Spleen (tissue), 11 donors: ENCODE results near the gene PLOD1. TPM values are rescaled to one million over a fixed set of nuclear protein-coding genes. Genes with fewer than 3 reads are reported as not detected.
"Not testable (repeated sequence)": the region's sequence is repeated elsewhere in the genome, so short reads cannot be mapped to it uniquely, and the experiment has no call there.

Experiments
- DNase-seq: peaks from one replicate; pipeline ENCODE4 v3.0.0-alpha.2; 2020
- H3K27ac ChIP-seq, 8 donors: fragments of 200-600 bp; sonication (generic) in 7 of 8; 1 replicate in 4 of 8; 2 replicates in 4 of 8; pipeline versions ENCODE4 v1.5.0 to v1.8.0; 2016 to 2021; ENCODE audit warnings: inconsistent platforms in 4 of 8, mild to moderate bottlenecking in 4 of 8, moderate library complexity in 1 of 8
- H3K27me3 ChIP-seq, 7 donors: fragments of 200-600 bp; sonication (generic) in 6 of 7; replicated peaks in 1 of 7; 1 replicate in 4 of 7; 2 replicates in 3 of 7; pipeline versions ENCODE4 v1.5.0 to v1.8.0; 2016 to 2021; ENCODE audit warnings: inconsistent platforms in 3 of 7, mild to moderate bottlenecking in 1 of 7
- H3K36me3 ChIP-seq, 6 donors: fragments of 200-600 bp; sonication (generic) in 5 of 6; 1 replicate in 4 of 6; 2 replicates in 2 of 6; pipeline versions ENCODE4 v1.5.0 to v1.8.0; 2016 to 2021; ENCODE audit warnings: inconsistent platforms in 2 of 6
- H3K4me1 ChIP-seq, 6 donors: fragments of 200-600 bp; sonication (generic) in 5 of 6; 1 replicate in 3 of 6; 2 replicates in 3 of 6; pipeline versions ENCODE4 v1.5.0 to v1.8.0; 2016 to 2021; ENCODE audit warnings: inconsistent platforms in 3 of 6
- H3K4me3 ChIP-seq, 8 donors: fragments of 200-600 bp; sonication (generic) in 7 of 8; 1 replicate in 4 of 8; 2 replicates in 4 of 8; pipeline versions ENCODE4 v1.5.0 to v1.8.0; 2016 to 2021; ENCODE audit warnings: inconsistent platforms in 4 of 8, mild to moderate bottlenecking in 4 of 8, moderate library complexity in 2 of 8
- H3K9me3 ChIP-seq, 8 donors: fragments of 200-600 bp; sonication (generic) in 7 of 8; 1 replicate in 4 of 8; 2 replicates in 4 of 8; pipeline versions ENCODE4 v1.5.0 to v1.8.0; 2016 to 2021; ENCODE audit warnings: inconsistent platforms in 4 of 8
- CTCF ChIP-seq, 11 experiments: fragments of 200-600 bp in 7 of 11; fragments of 450-650 bp in 4 of 11; sonication (generic) in 4 of 11; IDR thresholded peaks in 8 of 11; conservative IDR thresholded peaks in 3 of 11; 1 replicate in 7 of 11; 2 replicates in 4 of 11; pipeline versions ENCODE4 v1.4.0 to v1.8.0; 2016 to 2021; ENCODE audit warnings: antibody characterized with exemption in 11 of 11, inconsistent platforms in 4 of 11, mild to moderate bottlenecking in 1 of 11
- POLR2A ChIP-seq, 3 donors: fragments of 450-650 bp; IDR thresholded peaks; one replicate each; pipeline ENCODE4 v1.5.1; 2017; ENCODE audit warnings: antibody characterized with exemption in 3 of 3, mild to moderate bottlenecking in 1 of 3
- POLR2AphosphoS5 ChIP-seq, 3 donors: sonication (generic); formaldehyde crosslinking; IDR thresholded peaks; one replicate each; pipeline ENCODE4 v1.5.1; 2017; ENCODE audit warnings: antibody characterized with exemption in 3 of 3
- WGBS, 5 donors: extraction: QIAGEN DNeasy Blood & Tissue Kit in 3 of 5; methylation state at CpG; one replicate each; pipeline versions ENCODE4 v1.1.5 to v1.1.7; 2013 to 2018; 5-methylcytosine and 5-hydroxymethylcytosine counted together
- intact Hi-C: fragments of 100-400 bp; cut with DNase I; formaldehyde crosslinking; loops from one replicate; pipeline ENCODE4 v1.15.0; 2023; ENCODE audit warnings: low total_unique reads
- polyA plus RNA-seq, 3 donors: library from polyadenylated mRNA; stranded (reverse); fragments of 200-250 nt; gene quantifications; one replicate each; pipeline ENCODE4 v1.2.1, GENCODE V29; 2013
- total RNA-seq, 7 donors: library from RNA; depleted of rRNA in 3 of 7; stranded (reverse); fragments of >200 nt in 3 of 7; fragmentation: NEBNext Ultra II Directional in 4 of 7; extraction: Animal tissue kit (Norgen Biotek cat#: 25700) in 4 of 7; gene quantifications; one replicate each; pipeline versions ENCODE4 v1.1.0 to v1.2.1, GENCODE V29; 2016 to 2021
- donor health status: healthy with polysubstance abuse.
- donor health status: DM: no; HTN: no; CAD: no; lungs with moderate emphysema.
- donor health status: DM: no; HTN: no; CAD: no.
- donor health status: Bipolar disorder and iron deficiency.
- donor health status: healthy.
- donor health status: DM: no; HTN: no; CAD: no.
- donor health status: DM: yes; HTN: yes; CAD: no.

The PLOD1 gene
- total and polyA plus RNA-seq, 10 donors, result 11.6 to 53.4 (median 45.7) TPM

GRCh38 chr1:11931845-11932244, 2.7 kb upstream of the PLOD1 start:
- peaks cover 0 to 61% (median 43%) of the 10 kb centered on the region in 6 donors for H3K4me1 ChIP-seq

GRCh38 chr1:11935057-11935412, 518 bp downstream of the PLOD1 start:
- Histone ChIP-seq H3K9me3 (no peaks in the 10 kb centered on the region), H3K4me1 (peaks cover 0 to 70% (median 31%) of the 10 kb centered on the region in 6 donors), H3K27ac (peak overlapping the region; percentile 43 to 93 (median 88)), H3K4me3 (peak overlapping the region; percentile 57 to 78 (median 66)), H3K36me3 (peaks cover 0 to 22% (median 0%) of the 10 kb centered on the region in 6 donors), H3K27me3 (no peaks in the 10 kb centered on the region)
- intact Hi-C loops, result no loop called here
- 4 to 13% (median 8%) methylated on average over 2 of the region's 2 CpGs for WGBS, 5 donors
- no peak for DNase-seq
- no peak for TF ChIP-seq CTCF (IDR thresholded peaks at IDR 0.05 in 8 of 11, conservative IDR thresholded peaks at IDR 0.05 in 3 of 11)
- no peak for TF ChIP-seq POLR2A (IDR thresholded peaks at IDR 0.05)

More at GRCh38 chr1:11931845-11932244, 2.7 kb upstream of the PLOD1 start:
- H3K36me3 ChIP-seq, result no peaks in the 10 kb centered on the region
- 89 to 95% (median 91%) methylated on average over 10 of the region's 10 CpGs for WGBS, 5 donors
- no peaks in the 10 kb centered on the region for H3K9me3 ChIP-seq
- no peak for DNase-seq
- no peak for TF ChIP-seq CTCF (IDR thresholded peaks at IDR 0.05 in 8 of 11, conservative IDR thresholded peaks at IDR 0.05 in 3 of 11)
- no peak for TF ChIP-seq POLR2AphosphoS5 (IDR thresholded peaks at IDR 0.05)
- TF ChIP-seq POLR2A (IDR thresholded peaks at IDR 0.05), result no peak
- no peak overlapping the region for H3K27ac ChIP-seq
- no peaks in the 10 kb centered on the region for H3K27me3 ChIP-seq
- no peak overlapping the region for H3K4me3 ChIP-seq
- intact Hi-C loops, result no loop called here

- DNase-seq, H3K9me3 ChIP-seq, H3K27me3 ChIP-seq, intact Hi-C loops: not testable (repeated sequence)
- H3K27ac ChIP-seq, result peak overlapping the region in 1 of 8 donors; percentile 93
- peak overlapping the region in 1 of 8 donors; percentile 78 for H3K4me3 ChIP-seq
- 93 to 95% (median 94%) methylated on average over 7 to 10 of the region's 10 CpGs for WGBS, 5 donors
- peaks cover 0 to 63% (median 27%) of the 10 kb centered on the region in 6 donors for H3K4me1 ChIP-seq
- H3K36me3 ChIP-seq, result peaks cover 0 to 22% (median 0%) of the 10 kb centered on the region in 6 donors
Measured at GRCh38 chr1:11935733-11936132, 1.2 kb downstream of the PLOD1 start.

GRCh38 chr1:11938722-11939526, 4.4 kb downstream of the PLOD1 start:
- Histone ChIP-seq H3K27ac (peak overlapping the region in 1 of 8 donors; percentile 1), H3K36me3 (peaks cover 0 to 37% (median 0%) of the 10 kb centered on the region in 6 donors), H3K27me3 (no peaks in the 10 kb centered on the region), H3K4me3 (no peak overlapping the region), H3K9me3 (no peaks in the 10 kb centered on the region), H3K4me1 (peaks cover 0 to 49% (median 18%) of the 10 kb centered on the region in 6 donors)
- DNase-seq, result no peak
- TF ChIP-seq CTCF (IDR thresholded peaks at IDR 0.05 in 8 of 11, conservative IDR thresholded peaks at IDR 0.05 in 3 of 11) (no peak), POLR2A (IDR thresholded peaks at IDR 0.05) (no peak), POLR2AphosphoS5 (IDR thresholded peaks at IDR 0.05) (peak in 1 of 3 donors; percentile 38)
- 81 to 85% (median 83%) methylated on average over 13 to 15 of the region's 15 CpGs for WGBS, 5 donors
- intact Hi-C loops, result no loop called here

GRCh38 chr1:11939794-11940193, 5.3 kb downstream of the PLOD1 start:
- WGBS, 5 donors, result 94 to 99% (median 97%) methylated on average over 7 of the region's 7 CpGs
- intact Hi-C loops, result not testable (repeated sequence)

More at GRCh38 chr1:11939794-11940193, 5.3 kb downstream of the PLOD1 start:
- Histone ChIP-seq H3K36me3 (peaks cover 0 to 46% (median 0%) of the 10 kb centered on the region in 6 donors), H3K4me1 (peaks cover 0 to 40% (median 12%) of the 10 kb centered on the region in 6 donors)
- not testable (repeated sequence) for H3K9me3 ChIP-seq, H3K4me3 ChIP-seq, H3K27ac ChIP-seq, DNase-seq, H3K27me3 ChIP-seq
